Epithelial cell of esophagus (primary cell): Measurements from ENCODE around the gene EFNA4.
A peak's percentile ranks its signal among the peaks of the same experiment; 100 is the strongest.

Source experiments
- DNase-seq: peaks from one replicate; pipeline ENCODE4 v3.0.0; 2010; ENCODE audit warnings: low read depth
- H3K4me3 ChIP-seq: 2 replicates; pipeline ENCODE4 v1.5.1; 2011; ENCODE audit warnings: mild to moderate bottlenecking, low read length, control low read depth
- TF ChIP-seq, protein P1 (sequence below): IDR thresholded peaks from 2 replicates; pipeline ENCODE4 v1.5.1; 2011; ENCODE audit warnings: low read depth, mild to moderate bottlenecking, low read length, control low read depth, inconsistent platforms; ENCODE audit not compliant: insufficient read depth; ENCODE audit errors: missing control alignments

EFNA4 gene

DNA sequence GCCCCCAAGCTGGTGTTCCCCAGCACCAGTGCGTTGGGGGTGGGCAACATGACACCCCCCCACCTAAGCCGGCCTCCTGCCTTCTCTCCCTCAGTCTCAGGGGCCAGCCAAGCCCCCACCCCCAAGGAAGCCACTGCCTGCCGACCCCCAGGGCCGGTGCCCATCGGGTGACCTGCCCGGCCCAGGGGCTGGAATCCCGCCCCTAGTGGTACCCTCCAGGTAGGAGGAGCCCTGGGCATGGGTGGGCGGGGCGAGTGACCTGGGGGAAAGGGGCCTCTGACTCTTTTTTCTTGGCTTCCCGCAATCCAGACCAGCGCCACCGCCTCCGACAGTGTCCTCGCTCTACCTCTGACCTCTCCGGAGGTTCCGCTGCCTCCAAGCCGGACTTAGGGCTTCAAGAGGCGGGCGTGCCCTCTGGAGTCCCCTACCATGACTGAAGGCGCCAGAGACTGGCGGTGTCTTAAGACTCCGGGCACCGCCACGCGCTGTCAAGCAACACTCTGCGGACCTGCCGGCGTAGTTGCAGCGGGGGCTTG, 1.3 kb upstream of the EFNA4 start:
- DNase-seq, result no peak
- no peak overlapping the region for H3K4me3 ChIP-seq
- TF ChIP-seq, protein P1, sequence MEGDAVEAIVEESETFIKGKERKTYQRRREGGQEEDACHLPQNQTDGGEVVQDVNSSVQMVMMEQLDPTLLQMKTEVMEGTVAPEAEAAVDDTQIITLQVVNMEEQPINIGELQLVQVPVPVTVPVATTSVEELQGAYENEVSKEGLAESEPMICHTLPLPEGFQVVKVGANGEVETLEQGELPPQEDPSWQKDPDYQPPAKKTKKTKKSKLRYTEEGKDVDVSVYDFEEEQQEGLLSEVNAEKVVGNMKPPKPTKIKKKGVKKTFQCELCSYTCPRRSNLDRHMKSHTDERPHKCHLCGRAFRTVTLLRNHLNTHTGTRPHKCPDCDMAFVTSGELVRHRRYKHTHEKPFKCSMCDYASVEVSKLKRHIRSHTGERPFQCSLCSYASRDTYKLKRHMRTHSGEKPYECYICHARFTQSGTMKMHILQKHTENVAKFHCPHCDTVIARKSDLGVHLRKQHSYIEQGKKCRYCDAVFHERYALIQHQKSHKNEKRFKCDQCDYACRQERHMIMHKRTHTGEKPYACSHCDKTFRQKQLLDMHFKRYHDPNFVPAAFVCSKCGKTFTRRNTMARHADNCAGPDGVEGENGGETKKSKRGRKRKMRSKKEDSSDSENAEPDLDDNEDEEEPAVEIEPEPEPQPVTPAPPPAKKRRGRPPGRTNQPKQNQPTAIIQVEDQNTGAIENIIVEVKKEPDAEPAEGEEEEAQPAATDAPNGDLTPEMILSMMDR, result no peak

DNA sequence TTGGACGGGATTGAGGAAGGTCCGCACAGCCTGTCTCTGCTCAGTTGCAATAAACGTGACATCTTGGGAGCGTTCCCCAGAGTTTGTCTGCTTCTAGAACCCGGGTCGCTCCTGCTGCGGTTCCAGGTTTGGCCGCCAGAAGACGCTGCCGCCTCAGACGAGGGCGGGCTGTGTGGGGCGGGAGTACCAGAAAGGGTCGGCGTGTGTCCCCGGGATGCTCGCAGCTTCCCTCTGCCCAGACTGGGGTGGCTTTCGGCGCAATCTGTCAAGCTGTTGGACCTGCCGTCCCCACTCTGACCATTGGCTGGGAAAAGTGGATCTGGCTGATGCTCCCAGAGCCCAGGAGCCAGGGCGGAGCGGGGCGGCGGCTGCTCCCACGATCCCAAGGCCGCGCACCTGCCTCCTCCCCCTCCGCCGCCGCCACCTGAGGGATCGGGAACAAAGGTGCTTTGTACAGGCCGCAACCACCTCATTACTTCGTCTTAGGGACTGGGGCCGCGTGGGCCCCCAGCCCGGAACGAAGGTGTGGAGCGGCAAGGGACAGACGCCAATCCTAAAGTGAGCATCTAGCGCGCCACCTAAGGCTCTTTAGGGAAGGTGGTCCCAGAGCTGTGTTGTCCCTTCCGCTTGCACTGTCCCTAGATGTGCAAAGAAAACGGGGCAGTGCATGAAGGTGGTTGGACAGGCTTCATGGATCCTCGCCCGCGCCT, 683 bp upstream of the EFNA4 start:
- TF ChIP-seq, protein P1, result peak; percentile 84
- peak; percentile 66 for DNase-seq
- peak overlapping the region; percentile 80 for H3K4me3 ChIP-seq

DNA sequence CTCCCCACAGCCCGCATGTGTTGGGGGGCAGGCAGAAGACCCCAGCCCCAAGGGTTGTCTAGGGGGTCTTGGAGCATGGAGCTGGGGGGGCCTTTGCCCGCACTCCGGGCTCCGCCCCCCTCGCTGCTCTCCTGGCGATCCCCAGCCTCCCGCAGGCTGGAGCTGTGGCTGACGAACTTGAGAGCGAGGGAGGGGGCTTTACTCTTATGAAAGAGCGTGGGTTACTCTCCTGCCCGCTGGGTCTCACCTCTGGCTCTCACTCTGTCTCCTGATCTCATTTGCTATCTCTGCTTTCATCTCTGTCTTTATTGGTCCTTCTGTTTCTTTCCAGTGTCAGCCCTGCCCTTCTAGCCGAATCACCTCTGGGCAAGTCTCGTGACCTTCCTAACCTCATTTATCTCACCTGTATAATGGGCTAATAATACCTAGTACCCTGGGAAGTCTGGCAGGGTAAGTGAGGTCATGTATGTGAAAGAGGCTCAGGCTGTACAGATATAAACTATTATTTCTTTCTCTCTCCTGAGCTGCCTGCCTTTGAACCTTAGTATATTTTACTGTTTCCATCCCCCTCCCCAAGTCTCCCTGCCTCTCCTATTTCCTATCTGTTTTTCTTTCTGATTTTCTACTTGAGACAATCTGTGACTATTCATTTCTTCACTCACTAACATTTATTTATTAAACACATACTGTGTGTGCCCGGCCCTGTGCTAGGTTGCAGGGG, 731 bp downstream of the EFNA4 start:
- peak; percentile 36 for DNase-seq
- peak overlapping the region; percentile 80 for H3K4me3 ChIP-seq
- TF ChIP-seq, protein P1, result no peak

DNA sequence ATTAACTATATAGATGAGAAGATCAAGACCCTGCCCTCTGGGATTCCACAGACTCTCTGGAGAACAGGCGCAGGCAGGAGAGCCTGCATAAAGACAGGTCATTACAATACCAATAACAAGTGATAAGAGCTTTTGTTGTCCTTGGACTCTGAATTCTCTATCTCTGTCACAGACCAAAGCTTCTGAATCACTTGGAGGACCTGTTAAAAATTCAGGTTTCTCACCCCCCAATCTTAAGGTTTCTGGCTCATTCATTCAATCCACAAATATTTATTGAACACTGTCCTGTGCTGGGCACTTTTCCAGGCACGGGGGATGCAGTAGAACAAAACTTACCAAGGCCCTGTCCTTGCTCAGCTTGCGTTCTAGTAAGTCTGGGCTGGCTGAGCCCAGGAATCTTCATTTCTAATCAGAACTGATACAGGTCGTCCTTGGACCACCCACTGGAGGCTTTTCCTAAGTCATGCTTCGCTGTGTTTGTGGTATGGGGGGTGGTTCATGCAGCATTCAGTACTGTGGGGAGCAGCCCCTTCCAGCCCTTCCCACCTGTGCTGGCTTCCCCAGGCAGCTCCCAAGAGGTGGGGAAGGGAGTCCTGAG, 1.4 kb downstream of the EFNA4 start:
- H3K4me3 ChIP-seq, result peak overlapping the region; percentile 80
- TF ChIP-seq, protein P1, result no peak

DNA sequence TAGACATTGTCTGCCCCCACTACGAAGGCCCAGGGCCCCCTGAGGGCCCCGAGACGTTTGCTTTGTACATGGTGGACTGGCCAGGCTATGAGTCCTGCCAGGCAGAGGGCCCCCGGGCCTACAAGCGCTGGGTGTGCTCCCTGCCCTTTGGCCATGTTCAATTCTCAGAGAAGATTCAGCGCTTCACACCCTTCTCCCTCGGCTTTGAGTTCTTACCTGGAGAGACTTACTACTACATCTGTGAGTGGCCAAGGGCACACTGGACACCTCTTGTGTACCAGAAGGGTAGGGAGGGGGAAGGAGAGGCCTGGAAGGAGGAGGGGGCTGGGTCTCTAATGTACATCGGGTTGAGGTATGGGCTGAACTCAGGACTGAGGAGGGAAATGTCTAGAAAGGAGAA, 3.2 kb downstream of the EFNA4 start:
- no peak overlapping the region for H3K4me3 ChIP-seq
- DNase-seq, result no peak
- TF ChIP-seq, protein P1, result no peak

More for the DNA sequence above, 1.4 kb downstream of the EFNA4 start:
- DNase-seq, result no peak

DNA sequence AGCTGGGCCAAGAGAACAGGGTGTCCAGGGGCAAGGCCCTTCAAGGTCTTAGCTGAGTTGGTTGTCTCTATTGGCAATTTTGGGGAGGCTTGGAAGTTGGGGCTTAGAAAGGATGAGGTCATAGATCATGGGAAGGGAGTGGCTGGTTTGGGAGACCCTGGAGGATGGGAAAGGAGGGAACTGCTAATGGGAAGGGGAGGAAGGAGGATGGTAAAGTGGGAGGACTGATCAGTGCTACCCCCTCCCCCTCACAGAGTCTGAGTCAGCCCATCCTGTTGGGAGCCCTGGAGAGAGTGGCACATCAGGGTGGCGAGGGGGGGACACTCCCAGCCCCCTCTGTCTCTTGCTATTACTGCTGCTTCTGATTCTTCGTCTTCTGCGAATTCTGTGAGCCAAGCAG, 5.1 kb downstream of the EFNA4 start:
- H3K4me3 ChIP-seq, result no peak overlapping the region
- no peak for DNase-seq
- TF ChIP-seq, protein P1, result no peak
